Measurements from ENCODE around the gene AGBL4.

GRCh38 chr1:48676376-48676775, 1347.4 kb downstream of the AGBL4 start:
- TF ChIP-seq TSHZ2 (CRISPR knock-in tag; IDR thresholded peaks at IDR 0.05) (no peak), ZFP30 (CRISPR knock-in tag; IDR thresholded peaks at IDR 0.05) (no peak), TOX (CRISPR knock-in tag; IDR thresholded peaks at IDR 0.05; ENCODE audit: borderline replicate concordance) (no peak), ISL1 (CRISPR knock-in tag; IDR thresholded peaks at IDR 0.05) (no peak), POU6F1 (CRISPR knock-in tag; IDR thresholded peaks at IDR 0.05; ENCODE audit: borderline replicate concordance, low read depth) (no peak), ZNF8 (CRISPR knock-in tag; IDR thresholded peaks at IDR 0.05) (no peak), PATZ1 (CRISPR knock-in tag; IDR thresholded peaks at IDR 0.05; ENCODE audit: borderline replicate concordance) (no peak), CSRNP3 (CRISPR knock-in tag; IDR thresholded peaks at IDR 0.05) (no peak), OSR1 (CRISPR knock-in tag; IDR thresholded peaks at IDR 0.05) (no peak)
